NCI-H748 treated with DMSO at 0.1 percent for 48 hours (cell line): Measurements from ENCODE around the gene TMEM256.
"Not testable (repeated sequence)": the region's sequence is repeated elsewhere in the genome, so short reads cannot be mapped to it uniquely, and the experiment has no call there.

Source experiments
- DNase-seq: peaks from one replicate; lab custom pipeline; 2025; lab: John Stamatoyannopoulos, UW

TMEM256 gene

GRCh38 chr17:7383371-7383741, 20.5 kb downstream of the TMEM256 start:
- DNase-seq: no peak

- no peak for DNase-seq
These were observed 21.0 kb downstream of the TMEM256 start for GRCh38 chr17:7382901-7383300.

- peak; percentile 35 for DNase-seq
These were observed 22.8 kb downstream of the TMEM256 start, which contains the start of gene TNK1 for GRCh38 chr17:7380855-7381683. TNK1 (plus strand) TSS chr17:7381089; CDS start chr17:7382927, 1,838 bp downstream.

- DNase-seq: peak; percentile 17
These were observed 23.6 kb downstream of the TMEM256 start for GRCh38 chr17:7380321-7380720.

- no peak for DNase-seq
These were observed 24.8 kb downstream of the TMEM256 start for GRCh38 chr17:7379134-7379533.

- DNase-seq: no peak
These were observed 29.5 kb downstream of the TMEM256 start for GRCh38 chr17:7374353-7374752.

GRCh38 chr17:7370853-7371252, 33.0 kb downstream of the TMEM256 start:
- no peak for DNase-seq

- no peak for DNase-seq
These were observed 34.1 kb downstream of the TMEM256 start for GRCh38 chr17:7369825-7370224.

- DNase-seq: not testable (repeated sequence)
These were observed 35.3 kb downstream of the TMEM256 start for GRCh38 chr17:7368599-7368994.

GRCh38 chr17:7367918-7368598, 35.8 kb downstream of the TMEM256 start:
- DNase-seq: no peak

- no peak for DNase-seq
These were observed 36.8 kb downstream of the TMEM256 start for GRCh38 chr17:7367083-7367482.

GRCh38 chr17:7365963-7366362, 37.9 kb downstream of the TMEM256 start:
- not testable (repeated sequence) for DNase-seq

- no peak for DNase-seq
These were observed 40.6 kb downstream of the TMEM256 start for GRCh38 chr17:7363311-7363710.

GRCh38 chr17:7361906-7362305, 42.0 kb downstream of the TMEM256 start:
- no peak for DNase-seq

GRCh38 chr17:7357381-7357780, 46.5 kb downstream of the TMEM256 start:
- DNase-seq: no peak

GRCh38 chr17:7356756-7357155, 47.1 kb downstream of the TMEM256 start:
- no peak for DNase-seq

GRCh38 chr17:7356072-7356549, 47.8 kb downstream of the TMEM256 start:
- peak; percentile 68 for DNase-seq

- no peak for DNase-seq
These were observed 48.3 kb downstream of the TMEM256 start for GRCh38 chr17:7355573-7355972.

GRCh38 chr17:7355053-7355452, 48.8 kb downstream of the TMEM256 start, which contains the start of gene TMEM95:
TMEM95 (plus strand) TSS chr17:7355156; CDS start chr17:7355205, 49 bp downstream.
- DNase-seq: no peak

GRCh38 chr17:7354262-7354843, 49.5 kb downstream of the TMEM256 start:
- peak; percentile 69 for DNase-seq
